Activated naive CD4-positive, alpha-beta T cell treated with anti-CD3 and anti-CD28 coated beads for 36 hours (primary cell): ENCODE data around the gene PALD1. TPM values are rescaled to one million over a fixed set of nuclear protein-coding genes. Genes with fewer than 3 reads are reported as not detected.

Experiments used
- CTCF ChIA-PET: fragments of 350-600 bp; sonication (Branson Sonifier 250); formaldehyde crosslinking; loops from one replicate; lab custom pipeline; 2021; ENCODE audit warnings: antibody characterized with exemption; lab: Charles Lee
- DNase-seq: peaks from one replicate; pipeline ENCODE4 v3.0.0-alpha.2; 2020
- H3K27ac Mint-ChIP-seq: one replicate; pipeline ENCODE4 v1.8.0; 2021; ENCODE audit warnings: mild to moderate bottlenecking, mixed read lengths
- H3K27me3 Mint-ChIP-seq: one replicate; pipeline ENCODE4 v1.8.0; 2021; ENCODE audit warnings: low read depth, mixed read lengths
- H3K36me3 Mint-ChIP-seq: one replicate; pipeline ENCODE4 v1.8.0; 2021; ENCODE audit warnings: low read depth, mixed read lengths
- H3K4me1 Mint-ChIP-seq: one replicate; pipeline ENCODE4 v1.8.0; 2021; ENCODE audit warnings: low read depth, mixed read lengths
- H3K4me3 Mint-ChIP-seq: one replicate; pipeline ENCODE4 v1.8.0; 2021; ENCODE audit warnings: mild to moderate bottlenecking, moderate library complexity, mixed read lengths
- H3K9me3 Mint-ChIP-seq: one replicate; pipeline ENCODE4 v1.8.0; 2021; ENCODE audit warnings: mixed read lengths
- intact Hi-C: fragments of 100-400 bp; cut with micrococcal nuclease; formaldehyde crosslinking; loops from one replicate; pipeline ENCODE4 v1.15.1; 2023
- total RNA-seq, 2 experiments: library from RNA; stranded (reverse); gene quantifications; one replicate each; pipeline ENCODE4 v1.2.3, GENCODE V29; 2021

Gene PALD1
- total RNA-seq, 2 experiments from 2014 or later = 0.69 TPM

- intact Hi-C loops = loop anchor here (2.0 kb wide), 1 partner anchor 421 kb away; no protein-coding TSS in a partner anchor
- no peak overlapping the region for H3K4me3 Mint-ChIP-seq
- no peak overlapping the region for H3K27ac Mint-ChIP-seq
- H3K9me3 Mint-ChIP-seq = no peaks in the 10 kb centered on the region
- peaks cover 39% of the 10 kb centered on the region for H3K27me3 Mint-ChIP-seq
- CTCF ChIA-PET = interaction anchor here (2.3 to 4.1 kb wide), 3 partner anchors 8 to 79 kb away, joined by 8 to 59 read pairs (median 19); no protein-coding TSS in a partner anchor
- peaks cover 5% of the 10 kb centered on the region for H3K4me1 Mint-ChIP-seq
- H3K36me3 Mint-ChIP-seq = no peaks in the 10 kb centered on the region
- no peak for DNase-seq
Measured at GRCh38 chr10:70459774-70460490, 18.6 kb upstream of the PALD1 start.

DNA sequence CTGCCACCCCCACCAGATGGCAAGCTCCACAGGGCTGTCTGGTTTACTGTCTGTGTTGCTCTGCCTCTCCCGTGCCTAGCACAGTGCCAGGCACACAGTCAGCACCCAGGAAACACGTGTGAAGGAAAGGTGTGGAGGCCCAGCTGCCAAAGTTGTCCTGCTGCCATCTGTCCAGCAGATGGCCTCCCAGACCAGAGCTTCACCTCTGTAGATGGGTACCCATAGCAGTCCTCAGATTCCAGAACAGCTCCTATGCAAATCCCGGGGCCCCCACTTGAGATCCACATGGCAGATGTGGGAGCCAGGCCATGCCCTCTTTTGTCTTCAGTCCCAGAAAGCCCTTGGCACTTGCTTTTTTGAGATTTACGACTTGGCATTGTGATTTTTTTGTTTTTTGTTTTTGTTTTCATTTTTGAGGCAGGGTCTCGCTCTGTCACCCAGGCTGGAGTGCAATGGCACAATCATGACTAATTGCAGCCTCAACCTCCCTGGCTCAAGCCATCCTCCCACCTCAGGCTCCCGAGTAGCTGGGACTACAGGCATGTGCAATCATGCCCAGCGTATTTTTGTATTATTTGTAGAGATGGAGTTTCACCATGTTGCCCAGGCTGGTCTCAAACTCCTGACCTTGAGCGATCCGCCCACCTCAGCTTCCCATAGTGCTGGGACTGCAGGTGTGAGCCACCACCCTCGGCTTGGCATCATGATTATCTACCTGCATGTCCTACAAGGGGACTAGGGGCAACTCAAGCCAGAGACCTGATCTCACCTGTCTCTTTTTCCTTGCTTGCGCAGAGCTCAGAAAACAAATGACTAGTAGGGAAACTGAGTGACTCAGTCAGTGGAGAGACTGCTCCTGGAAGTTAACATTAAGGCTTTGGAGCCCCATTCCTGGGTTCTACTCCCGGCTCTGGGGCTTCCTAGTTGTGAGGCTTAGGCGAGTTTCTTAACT lies 16.9 kb upstream of the PALD1 start:
- Mint-ChIP-seq H3K36me3 (no peaks in the 10 kb centered on the region), H3K27me3 (peaks cover 33% of the 10 kb centered on the region), H3K4me1 (peaks cover 5% of the 10 kb centered on the region), H3K27ac (no peak overlapping the region), H3K4me3 (no peak overlapping the region), H3K9me3 (no peaks in the 10 kb centered on the region)
- intact Hi-C loops = loop anchor here (1.0 to 2.0 kb wide), 3 partner anchors 79 to 419 kb away; no protein-coding TSS in a partner anchor
- CTCF ChIA-PET = interaction anchor here (0.6 to 4.1 kb wide), 37 partner anchors 8 to 561 kb away, joined by 3 to 59 read pairs (median 4); no protein-coding TSS in a partner anchor
- peak; percentile 72 for DNase-seq

GRCh38 chr10:70462349-70462984 lies 16.1 kb upstream of the PALD1 start:
- Mint-ChIP-seq H3K27ac (no peak overlapping the region), H3K9me3 (no peaks in the 10 kb centered on the region), H3K27me3 (peaks cover 28% of the 10 kb centered on the region), H3K36me3 (no peaks in the 10 kb centered on the region), H3K4me1 (peaks cover 5% of the 10 kb centered on the region), H3K4me3 (no peak overlapping the region)
- intact Hi-C loops = no loop called here
- DNase-seq = no peak
- CTCF ChIA-PET = interaction anchor here (0.6 to 4.1 kb wide), 16 partner anchors 11 to 562 kb away, joined by 3 to 59 read pairs (median 8); no protein-coding TSS in a partner anchor

DNA sequence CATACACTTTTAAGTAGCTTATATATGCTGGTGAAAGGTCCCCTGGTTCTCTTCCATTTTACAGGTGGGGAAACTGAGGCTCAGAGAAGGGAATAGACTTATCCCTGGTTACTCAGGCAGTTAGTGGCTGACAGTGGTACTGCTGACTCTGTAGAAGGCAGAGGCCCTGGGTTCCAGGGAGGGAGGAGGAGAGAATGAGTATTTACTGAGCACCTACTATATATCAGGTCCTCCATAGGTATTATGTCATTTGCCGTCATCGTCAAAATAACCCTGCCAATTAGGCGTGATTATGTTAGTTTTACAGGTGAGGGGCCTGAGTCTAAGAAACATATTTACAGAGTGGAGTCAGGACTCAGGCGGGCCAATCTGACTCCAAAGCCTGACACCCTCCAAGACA lies 13.3 kb upstream of the PALD1 start:
- Mint-ChIP-seq H3K27me3 (peaks cover 5% of the 10 kb centered on the region), H3K27ac (no peak overlapping the region), H3K9me3 (no peaks in the 10 kb centered on the region), H3K4me3 (no peak overlapping the region), H3K4me1 (no peaks in the 10 kb centered on the region), H3K36me3 (no peaks in the 10 kb centered on the region)
- DNase-seq = no peak
- intact Hi-C loops = no loop called here
- CTCF ChIA-PET = interaction anchor here (0.7 kb wide), 2 partner anchors 10 to 165 kb away, joined by 6 to 7 read pairs; no protein-coding TSS in a partner anchor

DNA sequence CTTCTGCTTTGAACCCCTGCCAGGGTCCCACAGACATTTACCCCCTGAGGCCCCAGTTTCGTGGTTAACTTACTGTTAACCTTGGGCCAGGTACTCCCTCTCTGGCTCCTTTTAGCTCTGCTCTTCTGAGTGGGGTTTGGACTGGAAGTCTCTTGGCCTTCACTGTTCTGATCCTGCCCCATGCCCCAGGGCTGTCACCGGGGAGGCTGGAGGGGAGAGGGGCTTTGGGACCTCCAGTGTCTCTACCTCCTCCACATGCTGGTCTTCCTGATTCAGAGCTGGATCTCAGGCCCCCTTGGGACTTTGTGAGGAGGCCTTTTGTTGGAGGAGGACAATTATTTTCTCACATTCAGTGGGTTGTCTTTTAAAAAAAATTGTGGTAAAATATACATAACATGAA lies 12.7 kb upstream of the PALD1 start:
- peaks cover 2% of the 10 kb centered on the region for H3K27me3 Mint-ChIP-seq
- H3K4me1 Mint-ChIP-seq = no peaks in the 10 kb centered on the region
- CTCF ChIA-PET = interaction anchor here (0.7 kb wide), 2 partner anchors 11 to 165 kb away, joined by 6 to 7 read pairs; no protein-coding TSS in a partner anchor
- DNase-seq = no peak
- no peak overlapping the region for H3K4me3 Mint-ChIP-seq
- no peak overlapping the region for H3K27ac Mint-ChIP-seq
- no peaks in the 10 kb centered on the region for H3K36me3 Mint-ChIP-seq
- intact Hi-C loops = no loop called here
- H3K9me3 Mint-ChIP-seq = no peaks in the 10 kb centered on the region

DNA sequence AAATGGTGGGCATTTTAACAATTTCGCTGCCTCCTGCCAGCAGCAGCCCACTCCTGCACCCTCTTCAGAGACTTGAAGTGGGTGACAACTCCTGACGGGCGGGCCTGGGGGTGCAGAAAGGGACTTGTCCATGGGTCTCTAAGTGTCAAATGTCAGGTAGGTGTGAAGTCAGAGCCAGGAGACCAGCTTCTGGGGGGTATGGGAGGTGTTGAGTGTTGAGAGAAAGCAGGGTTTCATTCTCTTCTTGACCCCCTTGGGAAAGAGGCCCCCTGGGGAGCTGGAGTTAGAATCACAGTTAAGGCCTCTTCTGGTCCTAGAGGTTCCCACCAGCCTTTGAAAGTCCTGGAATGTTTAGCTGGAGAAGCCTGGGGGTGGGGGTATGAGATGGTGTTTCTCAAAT lies 11.6 kb upstream of the PALD1 start:
- Mint-ChIP-seq H3K9me3 (no peaks in the 10 kb centered on the region), H3K4me3 (no peak overlapping the region), H3K27me3 (no peaks in the 10 kb centered on the region), H3K36me3 (no peaks in the 10 kb centered on the region), H3K27ac (no peak overlapping the region), H3K4me1 (no peaks in the 10 kb centered on the region)
- intact Hi-C loops = no loop called here
- CTCF ChIA-PET = interaction anchor here (0.7 kb wide), 1 partner anchor 88 kb away, joined by 3 read pairs; no protein-coding TSS in a partner anchor
- no peak for DNase-seq

DNA sequence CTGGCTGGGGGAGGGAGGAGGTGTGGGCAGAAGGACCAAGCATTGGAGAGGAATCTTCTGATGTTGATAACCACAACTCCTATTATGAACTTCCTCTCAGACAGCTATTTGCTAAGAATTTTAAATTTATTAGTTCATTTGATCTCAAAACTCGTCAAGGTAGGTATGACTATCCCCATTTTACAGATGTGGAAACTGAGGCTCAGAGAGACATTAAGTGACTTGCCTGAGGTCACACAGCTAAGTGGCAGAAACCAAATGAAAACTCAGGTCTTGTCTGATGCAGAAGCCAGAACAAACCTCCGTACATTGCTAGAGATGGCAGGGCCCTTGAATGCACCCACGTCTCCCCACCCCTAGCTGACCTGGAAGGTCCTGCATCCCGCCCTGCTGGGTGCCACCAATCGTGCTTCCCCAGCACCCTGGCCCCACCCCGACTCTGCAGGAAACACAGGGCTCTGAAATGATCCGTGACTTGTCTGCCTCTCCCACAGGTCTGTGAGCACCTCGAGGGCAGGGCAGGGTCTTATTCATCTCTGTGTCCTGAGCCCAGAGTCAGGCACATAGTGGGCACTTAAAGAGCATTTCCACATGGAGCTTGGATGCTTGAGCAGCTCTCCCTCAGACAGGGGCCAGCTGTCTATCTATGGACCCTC lies 5.6 kb upstream of the PALD1 start:
- intact Hi-C loops = no loop called here
- no peak overlapping the region for H3K27ac Mint-ChIP-seq
- CTCF ChIA-PET = no interaction called here

DNA sequence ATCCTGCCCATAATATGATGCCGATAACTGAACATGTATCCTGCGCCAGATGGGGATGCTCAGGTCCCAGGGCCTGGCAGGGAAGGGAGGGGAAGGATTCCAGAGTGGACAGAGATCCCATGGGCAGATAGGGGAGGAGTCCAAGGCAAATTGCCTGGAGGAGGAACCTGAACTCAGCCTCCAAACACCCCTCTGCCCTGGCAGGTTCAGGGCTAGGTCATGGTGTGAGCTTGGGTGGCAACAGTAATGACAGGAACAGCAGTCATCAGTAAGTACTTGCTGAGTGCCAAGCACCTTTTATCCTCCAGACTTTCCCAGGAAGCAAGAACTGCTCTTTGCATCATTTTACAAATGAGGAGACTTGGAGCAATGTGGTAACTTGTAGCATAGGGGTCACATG lies 3.8 kb upstream of the PALD1 start:
- Mint-ChIP-seq H3K27me3 (peaks cover 29% of the 10 kb centered on the region), H3K36me3 (no peaks in the 10 kb centered on the region), H3K4me1 (peaks cover 32% of the 10 kb centered on the region), H3K27ac (no peak overlapping the region), H3K4me3 (no peak overlapping the region), H3K9me3 (no peaks in the 10 kb centered on the region)
- no peak for DNase-seq
- intact Hi-C loops = loop anchor here (5.0 kb wide), 3 partner anchors 202 to 373 kb away; partner anchors contain the start of gene PPA1
- CTCF ChIA-PET = no interaction called here

More for the DNA sequence above, 5.6 kb upstream of the PALD1 start:
- Mint-ChIP-seq H3K9me3 (no peaks in the 10 kb centered on the region), H3K27me3 (peaks cover 23% of the 10 kb centered on the region), H3K4me1 (peaks cover 21% of the 10 kb centered on the region), H3K4me3 (no peak overlapping the region), H3K36me3 (no peaks in the 10 kb centered on the region)
- DNase-seq = no peak

- Mint-ChIP-seq H3K9me3 (no peaks in the 10 kb centered on the region), H3K4me3 (no peak overlapping the region), H3K36me3 (no peaks in the 10 kb centered on the region), H3K27ac (no peak overlapping the region), H3K4me1 (peaks cover 40% of the 10 kb centered on the region), H3K27me3 (peaks cover 29% of the 10 kb centered on the region)
- intact Hi-C loops = loop anchor here (2.0 to 5.0 kb wide), 4 partner anchors 103 to 372 kb away; partner anchors contain the start of gene PPA1
- DNase-seq = no peak
- CTCF ChIA-PET = no interaction called here
Measured at GRCh38 chr10:70475661-70476060, 2.9 kb upstream of the PALD1 start.

- intact Hi-C loops = loop anchor here (1.0 to 5.0 kb wide), 6 partner anchors 18 to 371 kb away; partner anchors contain the start of genes EIF4EBP2 and PPA1
- peak; percentile 18 for DNase-seq
- Mint-ChIP-seq H3K4me1 (peaks cover 43% of the 10 kb centered on the region), H3K27me3 (peaks cover 29% of the 10 kb centered on the region), H3K9me3 (no peaks in the 10 kb centered on the region), H3K27ac (no peak overlapping the region), H3K36me3 (no peaks in the 10 kb centered on the region), H3K4me3 (no peak overlapping the region)
- CTCF ChIA-PET = interaction anchor here (0.6 to 1.6 kb wide), 4 partner anchors 15 to 130 kb away, joined by 3 to 8 read pairs (median 4); partner anchors contain the start of gene EIF4EBP2
Measured at GRCh38 chr10:70476249-70477035, 2.1 kb upstream of the PALD1 start.
